Stomach (tissue), 4 donors: ENCODE measurements around the gene PTGDR.

ENCODE experiments used
- POLR2A ChIP-seq, 4 donors: fragments of 450-650 bp; IDR thresholded peaks; one replicate each; pipeline ENCODE4 v1.6.1; 2016; ENCODE audit warnings: antibody characterized with exemption in 4 of 4, control low read depth in 2 of 4, mild to moderate bottlenecking in 1 of 4, moderate library complexity in 1 of 4
- POLR2AphosphoS5 ChIP-seq, 3 donors: sonication (generic); formaldehyde crosslinking; IDR thresholded peaks; one replicate each; pipeline ENCODE4 v1.6.1; 2016; ENCODE audit warnings: antibody characterized with exemption in 3 of 3

GRCh38 chr14:52303236-52303635, 35.7 kb downstream of the PTGDR start:
- TF ChIP-seq POLR2A (IDR thresholded peaks at IDR 0.05) = no peak
- no peak for TF ChIP-seq POLR2AphosphoS5 (IDR thresholded peaks at IDR 0.05)
